Midbrain (tissue), 1 donor: ENCODE results near the gene DCDC2B.
"Not testable (repeated sequence)": the region's sequence is repeated elsewhere in the genome, so short reads cannot be mapped to it uniquely, and the experiment has no call there.

ENCODE experiments used
- DNase-seq: peaks from one replicate; lab custom pipeline; 2025; lab: John Stamatoyannopoulos, UW

Gene DCDC2B

GRCh38 chr1:32208891-32209328, at the start of gene DCDC2B:
Gene DCDC2B (plus strand): TSS chr1:32209089. CDS start chr1:32209094, 5 bp downstream.
- no peak for DNase-seq

DNA sequence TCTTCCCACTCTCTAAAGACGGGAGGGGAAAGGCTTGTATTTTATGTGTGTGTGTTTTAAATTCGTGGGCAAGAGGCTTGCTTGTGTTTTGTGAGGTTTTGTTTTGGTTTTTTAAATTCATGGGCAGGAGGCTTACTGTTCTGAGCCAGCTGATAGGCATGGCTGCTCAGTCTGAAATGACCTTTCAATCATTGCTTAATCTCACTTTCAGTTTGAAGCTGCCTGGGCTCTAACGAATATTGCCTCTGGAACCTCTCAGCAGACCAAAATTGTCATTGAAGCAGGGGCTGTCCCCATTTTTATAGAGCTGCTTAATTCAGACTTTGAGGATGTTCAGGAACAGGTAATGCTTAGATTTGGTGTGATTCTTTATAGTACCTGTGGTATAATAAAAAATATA, 49.7 kb upstream of the DCDC2B start:
- DNase-seq: no peak

GRCh38 chr1:32163405-32163804, 45.5 kb upstream of the DCDC2B start:
- DNase-seq: no peak

DNA sequence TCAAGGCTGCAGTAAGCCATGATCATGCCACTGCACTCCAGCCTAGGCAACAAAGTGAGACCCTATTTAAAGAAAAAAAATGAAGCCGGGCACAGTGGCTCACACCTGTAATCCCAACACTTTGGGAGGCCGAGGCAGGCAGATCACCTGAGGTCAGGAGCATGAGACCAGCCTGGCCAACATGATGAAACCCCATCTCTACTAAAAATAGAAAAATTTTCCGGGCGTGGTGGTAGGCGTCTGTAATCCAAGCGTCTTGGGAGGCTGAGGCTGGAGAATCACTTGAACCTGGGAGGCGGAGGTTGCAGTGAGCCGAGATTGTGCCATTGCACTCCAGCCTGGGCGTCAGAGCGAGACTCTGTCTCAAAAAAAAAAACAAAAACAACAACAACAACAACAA, 43.3 kb upstream of the DCDC2B start:
- DNase-seq: not testable (repeated sequence)

DNA sequence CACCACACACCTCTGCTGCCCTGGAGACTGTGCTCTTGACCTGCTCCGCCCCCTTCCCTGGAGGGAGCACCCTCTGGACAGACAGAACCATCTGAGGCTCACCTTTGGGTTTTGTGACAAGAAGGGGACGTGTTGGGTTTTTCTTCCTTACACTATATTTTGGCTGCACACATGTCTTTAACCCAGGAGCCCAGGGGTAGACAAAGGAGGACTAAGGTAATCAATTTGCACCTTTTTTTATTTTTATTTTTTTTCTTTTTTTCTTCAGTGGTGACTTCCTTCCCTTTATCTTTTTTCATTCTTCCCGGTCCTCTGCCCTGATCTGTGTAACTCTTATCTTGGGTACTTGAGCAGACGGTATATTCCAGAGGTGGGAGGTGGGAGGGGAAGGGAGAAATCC, 37.9 kb upstream of the DCDC2B start:
- DNase-seq: no peak

DNA sequence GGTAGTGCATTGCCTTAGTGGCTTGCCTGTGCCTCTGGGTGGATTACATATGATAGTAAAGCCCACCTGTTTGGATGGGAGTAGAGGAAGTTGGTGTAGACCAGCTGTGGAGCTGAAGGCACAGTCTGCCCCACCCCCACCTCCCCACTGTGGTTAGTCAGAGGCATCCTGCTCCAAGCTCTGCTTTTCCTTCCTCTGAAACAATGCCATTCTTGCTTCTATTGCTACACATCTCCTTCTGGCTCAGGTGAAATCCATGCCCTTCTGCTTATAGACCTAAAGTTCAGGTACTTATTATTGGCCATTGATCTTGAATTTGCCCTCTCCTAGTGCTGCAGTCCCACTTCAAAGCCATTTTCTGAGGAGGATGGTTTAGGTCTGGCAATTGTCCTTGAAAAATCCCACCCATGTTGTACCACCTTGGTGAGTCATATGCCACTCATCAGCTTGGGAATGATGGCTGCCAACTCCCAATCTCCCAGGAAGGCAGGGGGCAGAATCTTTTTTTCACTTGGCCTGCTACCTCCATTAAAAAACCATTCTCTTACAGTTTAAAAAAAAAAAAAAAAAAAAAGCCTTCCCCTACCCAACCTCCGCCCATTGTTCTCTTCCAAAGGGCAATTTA, 36.2 kb upstream of the DCDC2B start:
- no peak for DNase-seq

GRCh38 chr1:32178380-32179192, 30.3 kb upstream of the DCDC2B start:
- no peak for DNase-seq

DNA sequence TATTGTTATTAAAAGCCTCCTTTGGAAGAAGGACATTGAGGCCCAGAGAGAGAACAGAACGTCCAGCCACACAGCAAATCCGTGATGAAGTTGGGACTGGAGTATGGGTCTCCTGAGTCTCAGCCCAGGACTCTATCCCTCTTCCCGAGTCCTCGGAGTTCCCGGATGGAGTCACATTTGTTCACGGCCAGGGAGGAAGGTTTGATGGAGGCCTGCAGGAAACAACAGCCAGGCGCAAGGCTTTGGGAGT, 29.8 kb upstream of the DCDC2B start:
- no peak for DNase-seq

GRCh38 chr1:32179443-32180185, 29.3 kb upstream of the DCDC2B start, which contains the start of gene TXLNA:
Gene TXLNA (plus strand): TSS chr1:32179675. CDS start chr1:32180346, 671 bp downstream.
- DNase-seq: peak; percentile 93

GRCh38 chr1:32180186-32181060, 28.5 kb upstream of the DCDC2B start:
- no peak for DNase-seq

DNA sequence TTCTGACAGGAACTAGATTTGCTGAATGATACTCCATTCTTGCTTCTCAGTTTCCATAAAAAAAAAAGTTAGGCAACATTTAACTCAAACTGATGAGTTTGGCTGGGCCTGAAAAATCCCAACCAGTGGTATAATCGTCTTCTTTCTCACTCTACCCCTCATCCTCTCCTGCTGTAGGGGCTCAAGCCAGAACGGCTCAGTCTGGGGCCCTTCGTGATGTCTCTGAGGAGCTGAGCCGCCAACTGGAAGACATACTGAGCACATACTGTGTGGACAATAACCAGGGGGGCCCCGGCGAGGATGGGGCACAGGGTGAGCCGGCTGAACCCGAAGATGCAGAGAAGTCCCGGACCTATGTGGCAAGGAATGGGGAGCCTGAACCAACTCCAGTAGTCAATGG, 27.8 kb upstream of the DCDC2B start:
- DNase-seq: no peak

DNA sequence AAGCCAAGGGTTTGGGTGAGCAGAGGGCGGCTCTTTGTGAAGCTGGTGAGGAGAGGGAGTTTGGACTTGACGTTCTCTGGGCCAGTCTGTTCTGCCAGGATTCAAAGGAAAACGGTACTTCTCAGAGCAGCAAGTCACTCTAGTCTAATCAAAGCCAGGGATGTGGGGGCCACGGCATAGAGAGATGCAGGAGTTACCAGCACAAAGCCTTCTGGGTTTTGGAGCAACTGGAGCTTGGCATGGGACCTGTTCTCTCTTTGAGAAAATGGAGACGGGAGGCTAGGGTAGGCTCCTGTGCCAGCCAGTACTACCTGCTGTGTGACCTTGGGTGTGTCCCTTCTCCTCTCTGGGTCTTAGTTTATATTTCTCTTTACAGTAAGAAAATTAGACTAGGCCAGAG, 27.3 kb upstream of the DCDC2B start:
- DNase-seq: no peak

- DNase-seq: no peak
Observed at GRCh38 chr1:32182060-32182459, 26.8 kb upstream of the DCDC2B start.

GRCh38 chr1:32184650-32185049, 24.2 kb upstream of the DCDC2B start:
- no peak for DNase-seq

DNA sequence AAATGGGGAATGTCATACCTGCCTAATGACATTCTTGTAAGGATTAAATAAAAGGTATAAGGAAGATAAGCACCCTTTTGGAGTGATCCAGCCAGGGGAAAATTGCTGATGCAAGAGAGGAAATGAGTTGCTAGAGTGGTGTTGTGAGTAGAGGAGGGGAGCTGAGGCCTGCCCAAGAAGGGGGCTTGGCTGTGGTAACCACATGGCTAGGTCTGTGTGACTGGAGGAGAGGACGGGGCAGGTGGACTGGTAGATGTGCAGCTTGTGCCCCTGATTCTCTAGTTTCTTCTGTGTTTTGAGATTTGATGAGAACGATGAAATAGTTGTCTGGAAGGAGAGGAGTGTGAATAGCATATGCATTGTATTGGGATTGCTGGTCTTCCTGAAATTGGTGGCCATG, 22.8 kb upstream of the DCDC2B start:
- no peak for DNase-seq

DNA sequence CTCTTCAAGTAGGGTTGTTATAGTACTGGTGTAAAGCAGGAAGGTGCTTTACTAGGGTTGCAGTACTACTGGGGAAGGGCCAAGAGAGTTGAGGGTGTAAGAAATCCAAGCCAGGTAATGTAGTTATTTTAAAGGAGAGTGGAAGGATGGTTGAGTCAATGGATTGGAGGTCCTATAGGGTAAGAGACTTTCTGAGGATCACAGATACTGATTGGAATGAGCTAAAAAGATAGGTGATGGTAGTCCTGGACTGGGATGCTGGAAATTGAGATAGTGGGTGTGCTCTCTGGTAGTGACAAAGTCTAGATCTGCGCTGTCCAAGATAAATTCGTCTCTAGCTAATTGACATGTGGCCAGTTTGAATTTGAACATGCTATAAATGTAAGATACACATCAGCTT, 22.4 kb upstream of the DCDC2B start:
- no peak for DNase-seq

- no peak for DNase-seq
Observed at GRCh38 chr1:32187850-32188249, 21.0 kb upstream of the DCDC2B start.

- no peak for DNase-seq
Observed at GRCh38 chr1:32192220-32192948, 16.5 kb upstream of the DCDC2B start.

- no peak for DNase-seq
Observed at GRCh38 chr1:32194984-32195383, 13.9 kb upstream of the DCDC2B start.

DNA sequence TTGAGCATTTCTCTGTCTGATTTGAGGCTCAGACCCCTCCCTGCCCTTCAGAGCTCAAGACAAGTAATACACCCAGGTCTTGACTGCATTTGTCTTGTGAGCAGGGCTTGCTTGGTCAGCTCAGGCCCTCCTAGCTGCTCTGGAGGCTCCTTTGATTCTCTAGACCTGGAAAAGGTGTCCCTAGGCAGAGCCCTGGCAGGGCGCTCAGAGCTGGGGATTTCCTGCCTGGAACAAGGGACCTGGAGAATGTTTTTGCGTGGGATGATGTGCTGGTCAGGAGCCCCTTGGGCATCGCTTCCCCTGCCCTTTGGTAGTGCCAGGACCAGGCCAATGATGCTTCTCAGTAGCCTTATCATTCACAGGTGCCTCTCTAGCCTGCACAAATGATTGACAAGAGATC, 13.4 kb upstream of the DCDC2B start:
- DNase-seq: no peak
